ENCODE measurements around the gene TEX14.

Gene TEX14

GRCh38 chr17:58631523-58632323 lies 60.1 kb downstream of the TEX14 start:
- Histone ChIP-seq H3K4me1 (ENCODE audit: control insufficient read depth, insufficient read depth, low read length, poor library complexity, severe bottlenecking) (no peaks in the 10 kb centered on the region), H3K27ac (ENCODE audit: low read depth, low read length, severe bottlenecking) (peak overlapping the region; percentile 100), H3K36me3 (ENCODE audit: control insufficient read depth, insufficient read depth, low read length) (no peaks in the 10 kb centered on the region), H3K9me3 (ENCODE audit: control insufficient read depth, low read length) (no peaks in the 10 kb centered on the region), H3K4me3 (ENCODE audit: extremely low read depth, insufficient read depth, low read length, poor library complexity, severe bottlenecking) (peak overlapping the region; percentile 33)
- 2 to 3% methylated on average over 19 to 20 of the region's 30 CpGs for WGBS, 2 experiments (ENCODE audit: insufficient coverage in 2 of 2)

DNA sequence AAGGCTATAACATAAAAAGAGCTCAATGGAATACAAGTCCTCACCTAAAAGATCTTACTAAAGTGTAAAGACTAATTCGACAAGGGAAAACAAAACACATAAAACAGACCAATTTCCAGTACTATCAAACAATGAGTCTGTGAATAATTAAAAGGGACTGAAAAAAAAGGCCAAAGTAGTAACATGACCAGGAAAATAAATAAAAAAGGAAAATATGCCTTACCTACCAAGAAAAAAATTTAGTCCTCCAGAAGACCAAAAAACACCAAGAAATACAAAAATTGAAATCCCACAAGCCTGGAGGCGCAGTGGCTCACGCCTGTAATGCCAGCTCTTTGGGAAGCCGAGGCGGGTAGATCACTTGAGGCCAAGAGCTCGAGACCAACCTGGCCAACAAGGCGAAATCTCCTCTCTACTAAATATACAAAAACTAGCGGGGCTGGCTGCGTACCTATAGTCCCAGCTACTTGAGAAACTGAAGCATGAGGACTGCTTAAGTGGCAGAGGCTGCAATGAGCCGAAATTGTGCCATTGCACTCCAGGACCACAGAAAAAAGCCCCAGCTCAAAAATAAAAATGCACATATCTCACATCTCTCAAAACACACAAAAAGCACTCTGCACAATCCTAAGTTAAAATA lies 60.8 kb downstream of the TEX14 start:
- Histone ChIP-seq H3K27ac (ENCODE audit: low read depth, low read length, severe bottlenecking) (peak overlapping the region; percentile 100), H3K4me3 (ENCODE audit: extremely low read depth, insufficient read depth, low read length, poor library complexity, severe bottlenecking) (no peak overlapping the region), H3K4me1 (ENCODE audit: control insufficient read depth, insufficient read depth, low read length, poor library complexity, severe bottlenecking) (no peaks in the 10 kb centered on the region), H3K36me3 (ENCODE audit: control insufficient read depth, insufficient read depth, low read length) (no peaks in the 10 kb centered on the region), H3K9me3 (ENCODE audit: control insufficient read depth, low read length) (no peaks in the 10 kb centered on the region)
- 31 to 44% methylated on average over 6 of the region's 10 CpGs for WGBS, 2 experiments (ENCODE audit: insufficient coverage in 2 of 2)

DNA sequence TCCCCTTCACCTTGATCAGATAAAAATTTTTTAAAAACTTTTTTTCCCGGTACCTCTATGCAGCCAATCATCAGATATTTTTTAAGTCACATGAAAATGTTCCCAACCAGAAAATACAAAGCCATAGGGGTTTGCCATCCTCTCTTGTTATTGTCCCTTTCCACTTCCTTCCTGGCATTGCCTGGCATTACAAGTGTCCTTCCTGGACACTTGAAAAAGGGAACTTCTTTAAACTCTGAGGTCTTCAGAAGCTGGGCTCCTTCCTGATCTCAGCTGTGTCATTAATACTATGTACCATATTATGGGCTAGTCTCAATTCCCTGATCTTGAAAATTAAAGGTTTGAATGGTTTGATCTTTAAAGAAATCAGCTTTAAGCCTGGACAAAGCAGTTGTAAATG lies 64.9 kb downstream of the TEX14 start:
- no peaks in the 10 kb centered on the region for H3K36me3 ChIP-seq (ENCODE audit: control insufficient read depth, insufficient read depth, low read length)
- H3K9me3 ChIP-seq (ENCODE audit: control insufficient read depth, low read length), result no peaks in the 10 kb centered on the region
- 82 to 92% methylated on average over 1 of the region's 1 CpG for WGBS, 2 experiments (ENCODE audit: insufficient coverage in 2 of 2)
- no peak overlapping the region for H3K27ac ChIP-seq (ENCODE audit: low read depth, low read length, severe bottlenecking)
- no peak overlapping the region for H3K4me3 ChIP-seq (ENCODE audit: extremely low read depth, insufficient read depth, low read length, poor library complexity, severe bottlenecking)
- no peaks in the 10 kb centered on the region for H3K4me1 ChIP-seq (ENCODE audit: control insufficient read depth, insufficient read depth, low read length, poor library complexity, severe bottlenecking)

- 60 to 86% methylated on average over 1 of the region's 1 CpG for WGBS, 2 experiments (ENCODE audit: insufficient coverage in 2 of 2)
Observed at GRCh38 chr17:58624751-58625150, 67.1 kb downstream of the TEX14 start.

GRCh38 chr17:58621174-58621573 lies 70.7 kb downstream of the TEX14 start:
- no peaks in the 10 kb centered on the region for H3K4me1 ChIP-seq (ENCODE audit: control insufficient read depth, insufficient read depth, low read length, poor library complexity, severe bottlenecking)
- no peaks in the 10 kb centered on the region for H3K9me3 ChIP-seq (ENCODE audit: control insufficient read depth, low read length)
- no peaks in the 10 kb centered on the region for H3K36me3 ChIP-seq (ENCODE audit: control insufficient read depth, insufficient read depth, low read length)
- no peak overlapping the region for H3K27ac ChIP-seq (ENCODE audit: low read depth, low read length, severe bottlenecking)
- H3K4me3 ChIP-seq (ENCODE audit: extremely low read depth, insufficient read depth, low read length, poor library complexity, severe bottlenecking), result no peak overlapping the region
- 79 to 100% methylated on average over 2 of the region's 3 CpGs for WGBS, 2 experiments (ENCODE audit: insufficient coverage in 2 of 2)

More at GRCh38 chr17:58624751-58625150, 67.1 kb downstream of the TEX14 start:
- no peak overlapping the region for H3K4me3 ChIP-seq (ENCODE audit: extremely low read depth, insufficient read depth, low read length, poor library complexity, severe bottlenecking)
- no peaks in the 10 kb centered on the region for H3K9me3 ChIP-seq (ENCODE audit: control insufficient read depth, low read length)
- H3K27ac ChIP-seq (ENCODE audit: low read depth, low read length, severe bottlenecking), result no peak overlapping the region
- no peaks in the 10 kb centered on the region for H3K36me3 ChIP-seq (ENCODE audit: control insufficient read depth, insufficient read depth, low read length)
- no peaks in the 10 kb centered on the region for H3K4me1 ChIP-seq (ENCODE audit: control insufficient read depth, insufficient read depth, low read length, poor library complexity, severe bottlenecking)

DNA sequence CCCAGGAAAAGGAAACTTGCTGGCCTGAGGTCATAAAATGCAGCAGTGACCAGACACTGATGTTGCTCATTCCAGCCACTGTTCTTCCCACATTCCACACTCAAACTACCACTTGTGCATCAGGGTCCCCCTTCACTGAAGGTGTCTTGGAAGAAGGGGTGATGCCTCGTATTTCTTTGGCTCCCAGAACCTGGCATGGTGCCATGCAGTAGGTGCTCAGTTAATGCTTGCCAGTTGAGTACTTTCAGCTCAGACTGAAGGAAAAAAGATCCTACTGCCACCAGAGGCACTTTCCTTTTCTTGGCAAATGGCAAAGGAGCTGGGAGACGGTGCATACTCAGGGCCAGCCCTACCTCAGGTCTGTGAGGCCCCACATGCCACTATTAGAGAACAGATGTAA lies 73.5 kb downstream of the TEX14 start:
- WGBS, 2 experiments (ENCODE audit: insufficient coverage in 2 of 2), result 83 to 100% methylated on average over 1 to 2 of the region's 2 CpGs
- Histone ChIP-seq H3K9me3 (ENCODE audit: control insufficient read depth, low read length) (no peaks in the 10 kb centered on the region), H3K27ac (ENCODE audit: low read depth, low read length, severe bottlenecking) (no peak overlapping the region), H3K4me3 (ENCODE audit: extremely low read depth, insufficient read depth, low read length, poor library complexity, severe bottlenecking) (no peak overlapping the region), H3K4me1 (ENCODE audit: control insufficient read depth, insufficient read depth, low read length, poor library complexity, severe bottlenecking) (no peaks in the 10 kb centered on the region), H3K36me3 (ENCODE audit: control insufficient read depth, insufficient read depth, low read length) (no peaks in the 10 kb centered on the region)

DNA sequence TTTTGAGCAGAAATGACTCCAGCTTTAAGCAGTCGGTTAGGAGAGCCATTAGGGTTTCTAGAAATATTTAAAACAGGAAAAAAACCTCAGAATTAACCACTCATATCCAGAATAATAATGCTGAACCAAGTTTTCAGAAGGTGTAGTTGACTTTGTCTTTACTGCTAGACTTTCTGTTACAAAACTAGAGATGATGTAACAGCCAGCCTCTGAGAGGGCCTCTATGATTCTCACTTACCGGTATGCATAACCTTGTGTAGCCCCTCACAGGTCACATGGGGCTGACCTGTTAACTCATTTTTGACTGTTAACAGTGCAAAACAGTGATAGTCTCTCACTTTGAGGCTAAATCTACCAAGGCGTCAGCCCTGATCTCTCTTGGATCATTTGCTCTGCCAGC lies 74.3 kb downstream of the TEX14 start:
- no peaks in the 10 kb centered on the region for H3K36me3 ChIP-seq (ENCODE audit: control insufficient read depth, insufficient read depth, low read length)
- H3K4me3 ChIP-seq (ENCODE audit: extremely low read depth, insufficient read depth, low read length, poor library complexity, severe bottlenecking), result no peak overlapping the region
- no peak overlapping the region for H3K27ac ChIP-seq (ENCODE audit: low read depth, low read length, severe bottlenecking)
- H3K9me3 ChIP-seq (ENCODE audit: control insufficient read depth, low read length), result no peaks in the 10 kb centered on the region
- H3K4me1 ChIP-seq (ENCODE audit: control insufficient read depth, insufficient read depth, low read length, poor library complexity, severe bottlenecking), result no peaks in the 10 kb centered on the region
- WGBS, 2 experiments (ENCODE audit: insufficient coverage in 2 of 2), result 84 to 94% methylated on average over 2 of the region's 3 CpGs

- WGBS, 2 experiments (ENCODE audit: insufficient coverage in 2 of 2), result 86 to 100% methylated on average over 3 to 4 of the region's 5 CpGs
- Histone ChIP-seq H3K4me1 (ENCODE audit: control insufficient read depth, insufficient read depth, low read length, poor library complexity, severe bottlenecking) (no peaks in the 10 kb centered on the region), H3K36me3 (ENCODE audit: control insufficient read depth, insufficient read depth, low read length) (no peaks in the 10 kb centered on the region), H3K9me3 (ENCODE audit: control insufficient read depth, low read length) (no peaks in the 10 kb centered on the region), H3K4me3 (ENCODE audit: extremely low read depth, insufficient read depth, low read length, poor library complexity, severe bottlenecking) (no peak overlapping the region), H3K27ac (ENCODE audit: low read depth, low read length, severe bottlenecking) (no peak overlapping the region)
Observed at GRCh38 chr17:58615768-58616659, 75.8 kb downstream of the TEX14 start.

GRCh38 chr17:58614859-58615459 lies 76.9 kb downstream of the TEX14 start:
- H3K4me3 ChIP-seq (ENCODE audit: extremely low read depth, insufficient read depth, low read length, poor library complexity, severe bottlenecking), result no peak overlapping the region
- no peaks in the 10 kb centered on the region for H3K36me3 ChIP-seq (ENCODE audit: control insufficient read depth, insufficient read depth, low read length)
- H3K9me3 ChIP-seq (ENCODE audit: control insufficient read depth, low read length), result no peaks in the 10 kb centered on the region
- H3K27ac ChIP-seq (ENCODE audit: low read depth, low read length, severe bottlenecking), result no peak overlapping the region
- H3K4me1 ChIP-seq (ENCODE audit: control insufficient read depth, insufficient read depth, low read length, poor library complexity, severe bottlenecking), result no peaks in the 10 kb centered on the region
- WGBS, 2 experiments (ENCODE audit: insufficient coverage in 2 of 2), result 63 to 75% methylated on average over 4 to 6 of the region's 7 CpGs

DNA sequence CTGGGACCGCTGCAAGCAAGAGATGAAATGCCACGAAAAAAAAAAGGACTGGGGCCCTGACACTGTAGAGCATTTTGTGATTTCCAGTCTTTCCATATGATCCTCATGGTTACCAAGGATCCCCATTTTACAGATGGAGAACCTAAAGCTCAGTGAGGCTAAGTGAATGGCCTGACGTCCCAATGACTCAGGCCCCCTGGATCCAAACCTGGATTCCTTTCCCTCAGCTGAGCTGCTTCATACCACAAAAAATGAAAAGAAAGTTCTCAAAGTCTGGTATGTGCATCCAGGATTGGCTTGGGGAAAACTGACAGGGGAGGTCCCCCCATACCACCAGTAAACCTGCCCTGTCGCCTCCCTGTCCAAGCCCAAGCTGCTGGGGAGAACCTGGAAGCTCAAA lies 80.5 kb downstream of the TEX14 start:
- 85 to 86% methylated on average over 4 of the region's 4 CpGs for WGBS, 2 experiments (ENCODE audit: insufficient coverage in 2 of 2)
- H3K36me3 ChIP-seq (ENCODE audit: control insufficient read depth, insufficient read depth, low read length), result no peaks in the 10 kb centered on the region
- no peaks in the 10 kb centered on the region for H3K4me1 ChIP-seq (ENCODE audit: control insufficient read depth, insufficient read depth, low read length, poor library complexity, severe bottlenecking)

More for the DNA sequence above, 80.5 kb downstream of the TEX14 start:
- Histone ChIP-seq H3K9me3 (ENCODE audit: control insufficient read depth, low read length) (no peaks in the 10 kb centered on the region), H3K4me3 (ENCODE audit: extremely low read depth, insufficient read depth, low read length, poor library complexity, severe bottlenecking) (no peak overlapping the region), H3K27ac (ENCODE audit: low read depth, low read length, severe bottlenecking) (no peak overlapping the region)
